BJ (cell line): ENCODE measurements around the gene NAA15. TPM values are rescaled to one million over a fixed set of nuclear protein-coding genes. Genes with fewer than 3 reads are reported as not detected.
"Not testable (repeated sequence)": the region's sequence is repeated elsewhere in the genome, so short reads cannot be mapped to it uniquely, and the experiment has no call there.

Source experiments
- CTCF ChIA-PET: fragments of 350-600 bp; formaldehyde crosslinking; extraction: SDS; loops from one replicate; lab custom pipeline; 2021; ENCODE audit warnings: antibody characterized with exemption, inconsistent platforms; lab: Yijun Ruan, JAX
- POLR2A ChIA-PET: fragments of 300-600 bp; sonication (Branson Sonifier 250); formaldehyde crosslinking; extraction: SDS; loops from one replicate; lab custom pipeline; 2021; ENCODE audit warnings: antibody characterized with exemption; lab: Charles Lee
- DNase-seq: peaks from one replicate; pipeline ENCODE4 v3.0.0-alpha.2; 2011; ENCODE audit warnings: low read depth
- H3K27me3 ChIP-seq: 2 replicates; pipeline ENCODE4 v1.6.0; 2011; ENCODE audit warnings: low read length; ENCODE audit not compliant: control insufficient read depth, insufficient read depth
- H3K36me3 ChIP-seq: 2 replicates; pipeline ENCODE4 v1.5.1; 2011; ENCODE audit warnings: low read length; ENCODE audit not compliant: control insufficient read depth, insufficient read depth
- H3K4me3 ChIP-seq: 2 replicates; pipeline ENCODE4 v1.5.1; 2011; ENCODE audit warnings: low read depth, mild to moderate bottlenecking, control low read depth, low read length
- polyA plus RNA-seq: library from polyadenylated mRNA; depleted of rRNA; stranded (reverse); fragments of >200 nt; gene quantifications from 2 replicates; pipeline ENCODE4 v1.2.3, GENCODE V29; 2011
- TF ChIP-seq, protein P1 (sequence below): IDR thresholded peaks from 2 replicates; pipeline ENCODE4 v1.5.1; 2011; ENCODE audit warnings: low read depth, mild to moderate bottlenecking, control low read depth, inconsistent platforms, low read length, moderate library complexity; ENCODE audit not compliant: insufficient read depth

The NAA15 gene
- polyA plus RNA-seq, 1 experiment: 5.3 TPM

DNA sequence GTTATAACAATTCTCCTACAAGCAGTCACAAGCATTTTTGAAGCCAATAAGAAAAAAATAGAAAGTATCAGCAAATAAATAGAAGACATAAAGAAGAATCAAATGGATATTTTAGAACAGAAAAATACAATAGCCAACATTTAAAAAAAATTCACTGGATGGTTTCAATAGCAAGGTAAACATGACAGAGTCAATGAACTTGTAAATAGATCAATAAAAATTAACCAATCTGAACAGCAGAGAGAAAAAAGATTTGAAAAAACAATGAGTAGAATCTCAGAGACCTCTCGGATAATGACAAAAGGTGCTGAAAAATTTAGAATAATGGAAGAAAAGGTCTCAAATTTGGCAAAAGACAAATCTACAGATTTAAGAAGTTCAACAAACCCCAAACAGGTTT is 119.3 kb downstream of the NAA15 start:
- Histone ChIP-seq H3K36me3 (no peaks in the 10 kb centered on the region), H3K4me3 (no peak overlapping the region), H3K27me3 (no peaks in the 10 kb centered on the region)
- TF ChIP-seq, protein P1, sequence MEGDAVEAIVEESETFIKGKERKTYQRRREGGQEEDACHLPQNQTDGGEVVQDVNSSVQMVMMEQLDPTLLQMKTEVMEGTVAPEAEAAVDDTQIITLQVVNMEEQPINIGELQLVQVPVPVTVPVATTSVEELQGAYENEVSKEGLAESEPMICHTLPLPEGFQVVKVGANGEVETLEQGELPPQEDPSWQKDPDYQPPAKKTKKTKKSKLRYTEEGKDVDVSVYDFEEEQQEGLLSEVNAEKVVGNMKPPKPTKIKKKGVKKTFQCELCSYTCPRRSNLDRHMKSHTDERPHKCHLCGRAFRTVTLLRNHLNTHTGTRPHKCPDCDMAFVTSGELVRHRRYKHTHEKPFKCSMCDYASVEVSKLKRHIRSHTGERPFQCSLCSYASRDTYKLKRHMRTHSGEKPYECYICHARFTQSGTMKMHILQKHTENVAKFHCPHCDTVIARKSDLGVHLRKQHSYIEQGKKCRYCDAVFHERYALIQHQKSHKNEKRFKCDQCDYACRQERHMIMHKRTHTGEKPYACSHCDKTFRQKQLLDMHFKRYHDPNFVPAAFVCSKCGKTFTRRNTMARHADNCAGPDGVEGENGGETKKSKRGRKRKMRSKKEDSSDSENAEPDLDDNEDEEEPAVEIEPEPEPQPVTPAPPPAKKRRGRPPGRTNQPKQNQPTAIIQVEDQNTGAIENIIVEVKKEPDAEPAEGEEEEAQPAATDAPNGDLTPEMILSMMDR: no peak
- ChIA-PET CTCF (interaction anchor here (0.6 kb wide), 1 partner anchor 484 kb away, joined by 4 read pairs; no protein-coding TSS in a partner anchor), POLR2A (no interaction called here)
- no peak for DNase-seq

- ChIA-PET CTCF (interaction anchor here (1.5 kb wide), 1 partner anchor 20 kb away, joined by 4 read pairs; no protein-coding TSS in a partner anchor), POLR2A (interaction anchor here (0.7 kb wide), 1 partner anchor 121 kb away, joined by 24 read pairs; no protein-coding TSS in a partner anchor)
- no peaks in the 10 kb centered on the region for H3K36me3 ChIP-seq
Observed at GRCh38 chr4:139436122-139436521, 134.8 kb downstream of the NAA15 start.

DNA sequence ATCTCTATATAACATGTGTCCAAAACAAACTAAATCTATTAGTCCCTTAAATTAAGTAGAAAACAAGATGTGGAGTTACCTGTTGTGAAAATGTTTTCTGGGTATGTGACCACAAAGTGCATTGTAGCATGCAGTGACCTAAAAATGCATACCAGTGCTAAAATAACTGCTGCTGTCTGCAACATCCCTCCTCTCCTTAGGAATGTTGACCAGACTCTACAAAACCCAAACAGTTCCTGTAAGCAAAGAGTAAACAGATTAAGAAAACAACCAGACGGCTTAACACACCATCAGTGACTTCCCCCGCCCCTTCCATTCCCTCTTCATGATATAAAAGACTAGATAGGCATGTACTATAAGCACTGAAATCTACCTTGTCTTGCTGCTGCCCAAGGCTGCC is 136.8 kb downstream of the NAA15 start:
- no peak overlapping the region for H3K4me3 ChIP-seq
- POLR2A ChIA-PET: no interaction called here
- CTCF ChIA-PET: no interaction called here
- H3K36me3 ChIP-seq: no peaks in the 10 kb centered on the region
- DNase-seq: no peak
- H3K27me3 ChIP-seq: no peaks in the 10 kb centered on the region
- TF ChIP-seq, protein P1: no peak

More at GRCh38 chr4:139436122-139436521, 134.8 kb downstream of the NAA15 start:
- Histone ChIP-seq H3K4me3 (no peak overlapping the region), H3K27me3 (no peaks in the 10 kb centered on the region)
- TF ChIP-seq, protein P1: no peak
- DNase-seq: no peak

GRCh38 chr4:139441029-139441428 is 139.7 kb downstream of the NAA15 start:
- H3K4me3 ChIP-seq: no peak overlapping the region
- CTCF ChIA-PET: no interaction called here
- TF ChIP-seq, protein P1: no peak
- no peaks in the 10 kb centered on the region for H3K27me3 ChIP-seq
- no peaks in the 10 kb centered on the region for H3K36me3 ChIP-seq
- POLR2A ChIA-PET: no interaction called here
- no peak for DNase-seq

- Histone ChIP-seq H3K27me3 (no peaks in the 10 kb centered on the region), H3K4me3 (no peak overlapping the region), H3K36me3 (no peaks in the 10 kb centered on the region)
- DNase-seq: no peak
- ChIA-PET POLR2A (no interaction called here), CTCF (interaction anchor here (0.7 to 1.7 kb wide), 2 partner anchors 10 to 13 kb away, joined by 3 to 4 read pairs; no protein-coding TSS in a partner anchor)
- TF ChIP-seq, protein P1: no peak
Observed at GRCh38 chr4:139443661-139444060, 142.4 kb downstream of the NAA15 start.

GRCh38 chr4:139444881-139445280 is 143.6 kb downstream of the NAA15 start:
- POLR2A ChIA-PET: not testable (repeated sequence)
- CTCF ChIA-PET: interaction anchor here (1.7 kb wide), 1 partner anchor 8 kb away, joined by 4 read pairs; no protein-coding TSS in a partner anchor

DNA sequence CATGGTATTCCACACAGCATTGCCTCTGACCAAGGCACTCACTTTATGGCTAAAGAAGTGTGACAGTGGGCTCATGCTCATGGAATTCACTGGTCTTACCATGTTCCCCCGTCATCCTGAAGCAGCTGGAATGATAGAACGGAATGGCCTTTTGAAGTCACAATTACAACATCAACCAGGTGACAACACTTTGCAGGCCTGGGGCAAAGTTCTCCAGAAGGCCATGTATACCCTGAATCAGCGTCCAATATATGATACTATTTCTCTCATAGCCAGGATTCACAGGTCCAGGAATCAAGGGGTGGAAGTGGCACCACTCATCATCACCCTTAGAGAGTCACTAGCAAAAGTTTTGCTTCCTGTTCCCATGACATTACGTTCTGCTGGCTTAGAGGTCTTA is 145.8 kb downstream of the NAA15 start:
- H3K27me3 ChIP-seq, CTCF ChIA-PET, H3K4me3 ChIP-seq, H3K36me3 ChIP-seq, POLR2A ChIA-PET, DNase-seq: not testable (repeated sequence)

More at GRCh38 chr4:139444881-139445280, 143.6 kb downstream of the NAA15 start:
- not testable (repeated sequence) for H3K4me3 ChIP-seq, DNase-seq, H3K27me3 ChIP-seq, H3K36me3 ChIP-seq
